ENCODE measurements around the gene CFAP92.
A peak's percentile ranks its signal among the peaks of the same experiment; 100 is the strongest.

The CFAP92 gene

DNA sequence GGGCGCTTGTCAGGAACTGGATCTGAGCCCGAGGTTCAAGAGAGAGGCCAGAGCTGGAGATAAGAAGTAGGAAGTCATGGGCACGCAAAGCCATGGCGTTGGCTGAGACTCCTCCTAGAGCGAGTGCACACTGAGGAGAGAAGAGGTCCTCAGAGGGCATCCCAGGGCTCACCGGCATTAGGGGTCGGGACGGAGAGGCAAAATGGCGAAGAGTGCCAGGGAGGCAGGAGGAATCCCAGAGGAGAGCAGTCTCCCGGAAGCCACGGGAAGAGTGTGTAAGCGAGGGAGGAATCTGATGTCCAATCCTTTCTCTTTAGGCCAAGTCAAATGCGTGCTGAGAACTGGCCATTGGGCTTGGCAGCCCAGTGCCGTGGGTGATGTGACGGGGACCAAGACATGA, 31.2 kb upstream of the CFAP92 start:
- no peak for DNase-seq

DNA sequence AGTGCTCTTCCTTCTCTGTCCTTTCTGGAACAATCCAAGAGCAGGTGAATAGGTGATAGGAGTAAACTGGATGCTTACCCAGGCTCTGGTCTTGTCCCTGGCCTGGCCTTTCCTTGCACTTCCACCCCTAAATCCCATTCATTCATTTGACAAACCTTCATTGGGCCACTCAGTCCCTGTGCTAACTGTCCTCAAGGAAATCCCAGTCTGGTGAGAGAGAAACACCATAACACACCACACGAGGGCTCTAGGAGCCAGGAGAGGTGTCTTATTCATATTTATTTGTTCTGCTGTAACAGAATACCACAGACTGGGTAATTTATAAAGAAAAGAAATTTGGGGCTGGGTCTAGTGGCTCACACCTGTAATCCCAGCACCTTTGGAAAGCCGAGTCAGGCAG, 30.0 kb upstream of the CFAP92 start:
- peak; percentile 63 for DNase-seq

DNA sequence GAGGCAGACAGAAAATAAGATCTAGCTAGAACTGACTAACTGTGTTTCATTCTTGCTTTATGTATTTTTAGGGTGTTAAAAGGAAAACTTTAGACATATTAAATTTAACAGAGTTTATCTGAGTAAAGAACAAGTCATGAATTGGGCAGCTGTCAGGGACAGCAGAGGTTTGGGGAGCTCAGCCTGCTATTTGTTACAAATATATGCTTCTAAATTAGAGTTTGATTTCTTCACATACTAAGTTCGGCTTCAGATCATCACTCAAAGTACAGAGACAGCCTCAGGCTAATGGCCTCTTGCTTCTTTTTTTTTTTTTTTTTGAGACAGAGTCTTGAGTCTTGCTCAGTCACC, 29.1 kb upstream of the CFAP92 start:
- no peak for DNase-seq

DNA sequence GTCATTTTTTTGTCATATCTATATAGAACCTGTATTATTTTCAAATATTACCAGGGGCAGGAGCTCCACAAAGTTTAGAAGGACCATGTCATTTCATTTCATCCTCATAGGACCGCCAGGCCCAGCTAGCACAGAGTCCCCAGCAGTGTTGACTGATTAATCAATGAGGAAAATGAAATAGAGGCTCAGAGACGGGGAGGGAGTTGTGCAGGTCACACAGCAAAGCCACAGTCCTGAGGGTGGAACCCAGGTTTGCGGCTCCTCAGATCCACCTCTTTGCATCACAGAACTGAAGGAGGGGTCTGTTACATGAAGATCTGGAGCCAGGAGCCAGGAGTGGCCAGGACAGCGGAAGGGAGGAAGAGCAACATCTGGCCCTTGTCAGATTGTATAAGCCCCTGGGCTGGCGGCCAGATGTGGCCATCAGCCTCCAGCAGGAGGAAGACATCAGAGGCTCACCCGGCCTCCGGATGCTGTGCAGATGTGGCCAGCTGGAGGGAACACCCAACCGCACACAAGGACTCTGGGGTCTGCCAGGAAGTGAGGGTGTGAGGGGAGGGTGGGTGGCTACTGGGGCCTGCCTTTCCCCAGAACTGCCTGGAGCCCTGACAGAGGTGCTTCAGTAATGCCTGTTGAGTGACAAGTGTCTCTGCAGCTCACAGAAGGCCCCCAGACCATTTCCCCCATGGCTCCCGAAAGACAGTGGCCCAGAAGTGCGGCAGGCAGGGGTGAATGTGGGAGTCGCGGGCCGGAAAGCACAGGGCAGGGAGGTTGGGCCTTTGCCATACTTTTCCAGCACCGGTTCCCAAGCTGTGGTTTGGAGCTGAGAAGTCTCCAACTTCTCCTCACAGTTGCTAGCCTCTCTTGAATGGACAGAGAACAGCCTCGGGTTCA, 28.5 kb upstream of the CFAP92 start:
- DNase-seq = no peak

DNA sequence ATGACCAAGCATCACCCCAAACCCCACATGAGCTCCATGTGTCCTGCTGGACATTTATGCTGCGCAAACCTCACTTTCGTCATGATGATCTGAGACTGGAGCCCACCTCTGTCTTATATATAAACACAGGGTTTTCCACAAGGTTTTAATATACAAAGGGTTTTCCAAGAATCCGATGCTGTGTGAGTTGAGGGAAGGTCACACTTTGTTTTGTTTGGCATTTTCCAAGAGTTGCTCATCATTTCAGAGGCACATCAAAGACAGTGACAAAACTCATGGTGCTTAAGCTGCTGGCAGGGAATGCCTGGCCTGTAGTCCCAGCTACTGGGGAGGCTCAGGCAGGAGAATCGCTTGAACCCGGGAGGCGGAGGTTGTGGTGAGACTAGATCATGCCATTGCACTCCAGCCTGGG, 27.3 kb upstream of the CFAP92 start:
- DNase-seq = no peak

DNA sequence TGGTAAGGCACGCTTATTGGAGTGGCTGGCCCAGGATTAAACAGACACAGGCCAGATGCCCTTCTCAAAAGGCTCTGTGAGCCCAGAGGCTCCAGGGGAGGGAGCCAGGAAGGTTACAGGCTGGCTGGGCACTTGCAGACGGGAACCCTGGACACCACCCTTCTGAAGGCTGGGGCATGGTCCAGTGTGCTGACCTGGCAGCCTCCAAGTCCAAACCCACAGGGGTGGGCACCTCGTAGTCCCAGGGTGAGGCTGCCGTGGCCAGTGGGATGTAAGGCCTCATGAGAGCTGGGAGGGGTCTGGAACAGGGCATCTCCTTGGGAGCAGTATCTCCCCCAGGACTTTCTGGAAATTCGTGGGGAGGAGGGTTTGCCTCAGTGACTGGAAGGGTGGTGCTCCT, 26.8 kb upstream of the CFAP92 start:
- DNase-seq = no peak

DNA sequence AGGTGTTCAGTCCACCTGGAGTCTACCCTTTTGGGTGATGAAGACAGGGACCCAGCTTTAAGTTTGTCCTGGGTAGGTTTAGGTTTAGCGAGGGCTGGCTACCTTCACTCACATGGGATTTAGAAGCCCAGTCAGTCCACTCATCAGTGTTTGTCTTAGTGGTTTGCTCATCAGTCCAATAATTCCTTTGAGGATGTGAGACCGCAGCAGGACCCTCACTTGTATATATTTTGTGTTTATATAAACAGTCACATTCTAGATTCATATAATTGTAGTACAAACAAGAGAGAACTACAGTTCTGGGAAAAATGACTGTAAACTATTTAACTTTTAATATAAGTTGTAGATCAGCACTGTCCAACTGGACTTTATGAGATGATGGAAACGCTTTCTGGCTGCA, 25.4 kb upstream of the CFAP92 start:
- no peak for DNase-seq

DNA sequence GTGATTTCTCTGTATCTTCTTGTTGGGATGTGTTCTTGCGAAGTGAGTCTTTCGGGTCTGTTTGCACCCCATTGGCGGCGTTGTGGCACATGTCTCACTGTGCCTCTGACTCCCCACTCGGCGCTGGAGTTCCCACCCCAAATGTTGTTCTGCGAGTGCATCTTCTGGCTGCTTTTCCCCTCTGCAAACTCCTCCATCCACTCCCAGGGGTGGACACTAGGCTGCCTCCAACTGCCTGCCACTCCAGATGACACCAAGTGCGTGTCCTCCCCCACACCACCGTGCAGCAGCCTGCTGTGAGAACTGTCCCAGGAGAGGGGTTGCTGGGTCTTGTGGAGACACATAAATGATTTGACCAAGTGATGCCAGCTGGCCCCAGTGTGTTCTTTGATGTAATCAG, 24.9 kb upstream of the CFAP92 start:
- no peak for DNase-seq

DNA sequence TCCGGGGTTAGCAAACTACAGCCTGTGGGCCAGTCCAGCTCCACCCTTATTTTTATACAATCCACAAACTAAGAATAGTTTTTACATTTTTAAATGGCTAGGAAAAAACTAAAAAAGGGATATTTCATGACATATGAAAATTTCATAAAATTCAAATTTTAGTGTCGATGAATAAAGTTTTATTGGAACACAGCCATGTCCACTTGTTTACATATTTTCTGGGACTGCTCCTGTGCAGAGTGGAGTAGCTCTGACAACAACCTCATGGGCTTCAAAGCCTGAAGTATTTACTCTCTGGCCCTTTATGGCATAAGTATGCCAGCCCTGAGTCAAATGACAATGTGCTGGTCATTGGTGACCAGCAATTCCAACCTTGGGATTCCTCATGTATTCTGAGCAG, 24.4 kb upstream of the CFAP92 start:
- no peak for DNase-seq

DNA sequence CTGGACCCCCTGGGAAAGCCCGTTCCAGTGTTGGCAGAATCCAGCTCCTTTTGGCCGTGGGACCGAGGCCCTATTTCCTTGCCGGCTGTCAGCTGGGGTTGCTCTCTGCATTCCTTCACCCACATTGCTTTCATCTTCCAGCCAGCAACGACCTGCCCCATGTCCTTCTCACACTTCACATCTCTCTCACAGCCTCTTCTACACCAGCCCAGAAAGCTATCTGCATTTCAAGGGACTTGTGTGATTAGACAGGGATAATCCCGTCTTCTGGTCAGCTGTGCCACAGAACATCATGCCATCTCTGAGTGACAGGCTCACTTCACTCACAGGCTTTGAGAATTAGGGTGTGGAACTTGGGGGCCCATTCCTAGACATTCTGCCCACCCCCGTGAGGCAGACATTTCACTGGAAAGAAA, 23.6 kb upstream of the CFAP92 start:
- no peak for DNase-seq

DNA sequence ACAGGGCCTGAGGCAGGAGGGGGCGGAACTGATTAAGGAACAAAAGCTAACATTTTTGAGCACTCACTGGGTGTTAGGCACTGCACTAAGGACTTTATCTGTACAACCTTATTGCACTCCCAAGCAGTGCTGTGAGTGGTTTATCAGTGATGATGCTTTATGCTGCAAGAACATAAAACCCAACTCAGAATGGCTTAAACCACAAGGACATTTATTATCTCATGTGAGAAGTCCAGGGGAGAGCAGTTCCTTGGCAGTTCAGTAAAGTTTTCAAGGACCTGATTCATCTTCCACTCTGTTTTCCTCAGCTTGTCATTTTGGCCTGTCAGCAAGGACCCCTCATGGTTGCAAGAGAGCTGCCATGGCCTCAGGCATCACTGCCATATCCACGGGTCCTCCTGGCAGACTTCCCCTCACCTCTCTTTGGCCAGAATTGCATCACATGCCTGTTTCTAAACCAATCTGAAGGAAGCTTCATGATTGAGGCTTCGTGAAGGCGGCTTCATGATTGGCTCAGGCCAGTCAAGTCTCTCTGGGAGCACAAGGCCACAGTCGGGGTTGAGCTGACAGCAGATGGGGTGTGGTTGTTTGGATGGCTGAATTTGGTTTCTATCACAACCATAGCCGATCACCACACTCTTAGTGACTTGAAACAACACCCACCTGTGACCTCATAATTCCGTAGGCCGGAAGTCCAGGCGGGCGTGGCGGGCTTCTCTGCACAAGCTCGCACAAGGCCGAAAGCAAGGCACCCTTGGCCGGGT, 23.0 kb upstream of the CFAP92 start:
- peak; percentile 95 for DNase-seq

DNA sequence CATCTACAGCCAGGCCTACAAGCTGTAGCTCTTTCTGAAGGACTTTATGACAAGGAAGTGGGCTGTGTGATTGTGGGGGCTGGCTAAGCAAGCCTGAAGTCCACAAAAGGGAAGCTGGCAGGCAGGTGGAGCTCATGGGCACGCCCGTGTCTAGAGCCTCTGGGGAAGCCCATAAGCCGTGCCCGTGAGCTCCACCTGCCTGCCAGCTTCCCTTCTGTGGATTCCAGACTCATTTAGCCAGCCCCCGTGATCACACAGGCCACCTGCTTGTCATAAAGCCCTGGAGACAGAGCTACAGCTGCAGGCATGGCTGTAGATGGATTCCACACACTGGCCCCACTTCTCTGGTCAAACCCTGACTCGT, 22.5 kb upstream of the CFAP92 start:
- DNase-seq = no peak

DNA sequence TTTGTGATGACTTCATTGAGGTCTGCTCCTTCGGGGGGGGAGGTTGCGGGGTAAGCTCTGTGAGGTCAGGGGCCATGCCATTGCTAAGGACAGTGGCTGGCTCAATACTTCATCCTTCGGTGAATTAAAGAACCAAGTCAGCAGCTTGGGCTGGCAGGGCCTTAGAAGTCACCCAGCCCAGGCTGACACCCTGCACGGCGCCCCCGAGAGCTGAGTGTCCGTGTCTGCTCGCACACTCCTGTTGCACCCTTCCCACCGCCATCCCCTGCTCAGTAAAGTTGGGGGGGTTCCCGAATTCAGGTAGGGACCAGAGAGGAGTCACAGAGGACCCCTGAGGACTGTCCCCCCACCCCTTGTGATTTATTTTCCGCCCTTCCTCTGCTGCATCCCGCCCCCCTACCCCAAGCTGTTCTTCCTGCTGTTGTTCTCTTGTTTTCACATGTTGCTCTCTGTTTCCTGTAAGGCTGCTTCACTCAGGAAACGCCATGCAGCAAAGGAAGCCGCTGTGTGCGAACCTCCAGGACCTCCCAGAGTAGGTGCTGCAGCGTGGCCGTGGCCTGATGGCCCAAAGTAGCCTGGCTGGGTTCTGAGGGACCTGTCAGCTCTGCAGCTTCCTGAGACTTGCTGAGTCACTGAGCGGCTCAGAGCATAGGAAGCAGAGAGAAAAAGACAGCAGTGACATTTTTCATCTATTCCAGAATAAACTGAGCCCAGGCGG, 21.7 kb upstream of the CFAP92 start:
- peak; percentile 70 for DNase-seq

DNA sequence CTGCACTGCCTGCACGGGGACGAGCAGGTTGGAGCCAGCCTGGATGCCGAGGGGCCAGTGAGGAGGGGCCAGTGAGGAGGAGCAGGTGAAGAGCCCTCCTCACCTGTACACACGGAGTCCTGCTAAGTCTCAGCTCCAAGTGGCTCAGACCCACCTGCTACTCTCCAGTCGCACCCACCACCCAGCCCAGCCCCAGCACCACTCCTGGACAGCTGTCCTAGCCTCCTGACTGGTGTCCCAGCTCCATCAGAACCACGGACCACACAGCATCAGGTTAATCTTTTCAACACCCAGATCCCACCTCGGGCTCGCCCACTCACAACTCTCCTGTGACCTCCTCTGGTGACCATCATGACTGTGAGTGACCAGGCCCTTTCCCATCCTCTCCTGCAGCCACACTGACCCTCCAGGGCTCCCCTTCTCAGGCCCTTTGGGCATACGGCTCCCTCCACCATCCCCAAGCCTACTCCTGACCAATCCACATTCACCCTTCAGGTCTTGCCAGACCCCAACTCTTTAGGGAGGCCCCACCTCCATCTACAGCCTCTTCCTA, 21.0 kb upstream of the CFAP92 start:
- no peak for DNase-seq

DNA sequence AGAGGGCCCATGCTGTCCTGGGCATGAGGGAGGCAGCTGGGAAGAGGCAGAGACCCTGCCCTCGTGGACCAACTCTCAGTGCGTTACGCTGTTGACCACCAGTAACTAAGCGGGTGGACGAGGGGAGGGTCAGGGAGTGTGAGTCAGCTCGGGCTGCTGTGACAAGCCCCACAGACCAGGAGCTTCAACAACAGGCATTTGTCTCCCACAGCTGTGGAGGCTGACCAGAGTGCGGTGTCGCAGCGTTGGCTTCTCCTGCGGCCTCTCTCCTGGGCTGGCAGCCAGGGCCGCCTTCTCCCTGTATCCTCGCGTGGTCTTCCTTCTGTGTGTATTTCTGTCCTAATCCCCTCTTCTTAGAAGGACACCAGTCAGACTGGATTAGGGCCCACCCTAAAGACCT, 20.3 kb upstream of the CFAP92 start:
- no peak for DNase-seq

DNA sequence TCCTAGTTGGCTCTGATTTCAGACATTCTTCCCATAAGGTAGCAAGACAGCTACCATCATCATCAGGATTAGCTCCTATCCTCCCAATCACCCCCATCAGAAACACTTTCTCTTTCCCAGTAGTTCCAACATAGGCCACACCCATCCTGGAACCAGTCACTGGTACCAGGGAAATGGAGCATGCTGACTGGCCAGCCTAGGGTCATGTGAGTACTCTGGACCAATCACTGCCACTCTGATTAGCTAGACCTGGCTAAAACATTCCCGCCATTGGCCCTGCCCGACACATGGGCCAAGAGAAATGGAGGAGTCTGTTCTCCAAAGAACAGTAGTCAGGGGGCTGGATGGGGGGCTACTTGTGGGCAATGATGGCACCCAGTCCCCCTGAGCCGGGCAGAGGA, 19.6 kb upstream of the CFAP92 start:
- DNase-seq = no peak

DNA sequence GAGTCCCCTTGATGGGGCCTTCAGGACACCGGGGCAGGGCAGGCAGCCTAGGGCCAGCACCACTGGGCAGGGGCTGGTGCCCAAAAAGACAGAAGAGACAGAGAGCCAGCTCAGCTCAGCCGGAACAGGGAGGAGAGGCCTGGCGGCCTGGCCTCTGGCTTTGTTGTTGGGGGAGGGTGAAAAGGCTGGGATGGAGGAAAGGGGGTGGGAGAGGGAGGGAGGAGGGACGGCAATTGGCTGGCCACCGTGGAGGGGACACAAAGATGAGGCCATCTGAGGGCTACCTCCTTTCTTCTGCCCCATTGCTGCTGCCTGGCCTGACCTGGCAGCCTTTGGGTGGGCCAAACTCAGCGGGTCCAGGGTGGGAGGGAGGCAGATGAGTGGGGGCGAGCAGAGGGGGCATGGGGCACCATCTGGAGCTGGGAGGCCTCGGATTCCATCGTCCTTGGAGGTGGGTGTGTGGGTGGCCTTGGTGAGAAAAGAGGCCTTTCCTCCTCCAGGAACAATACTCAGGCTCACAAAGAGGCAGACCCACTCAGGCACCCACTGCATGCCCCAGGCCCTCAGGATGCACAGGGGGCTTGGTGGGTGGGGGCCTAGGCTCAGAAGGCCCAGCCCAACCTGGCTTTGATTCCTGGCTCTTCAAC, 16.6 kb upstream of the CFAP92 start:
- DNase-seq = no peak

DNA sequence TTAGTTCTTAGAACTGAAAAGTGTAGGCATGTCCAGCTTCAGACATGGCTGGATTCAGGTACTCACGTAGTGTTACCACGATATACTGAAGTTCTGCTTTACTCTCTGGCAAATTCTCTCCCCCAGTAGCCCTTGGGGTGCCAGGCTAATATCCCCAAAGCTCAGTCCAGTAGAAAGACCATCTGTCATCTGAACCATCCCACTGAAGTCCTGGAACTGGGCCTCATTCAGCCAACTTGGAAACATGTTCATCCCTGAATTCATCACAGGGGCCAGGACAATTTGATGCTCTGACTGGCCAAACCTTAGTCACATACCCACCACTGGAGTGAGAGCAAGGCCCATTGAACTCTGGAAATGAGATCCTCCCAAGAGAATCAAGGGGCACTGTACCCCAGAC, 15.4 kb upstream of the CFAP92 start:
- no peak for DNase-seq

DNA sequence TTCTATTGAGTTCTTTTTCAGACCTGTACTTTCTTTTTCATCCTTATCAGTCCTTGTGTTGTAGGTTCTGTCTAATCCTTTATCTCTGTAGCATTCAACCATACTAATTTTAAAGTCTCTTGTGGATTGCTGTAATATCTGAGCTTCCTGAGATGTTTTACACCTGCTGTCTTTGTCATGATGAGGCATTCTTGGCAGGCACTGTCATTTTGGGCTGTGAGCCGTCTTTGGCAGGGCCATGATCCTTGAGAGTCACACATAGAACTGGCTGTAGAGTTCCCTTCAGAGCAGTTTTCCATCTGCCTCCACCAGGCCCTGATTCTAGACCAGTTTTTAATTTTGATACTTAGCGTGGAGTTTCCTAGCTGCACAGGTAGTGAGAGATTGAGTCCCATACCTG, 13.9 kb upstream of the CFAP92 start:
- DNase-seq = no peak

DNA sequence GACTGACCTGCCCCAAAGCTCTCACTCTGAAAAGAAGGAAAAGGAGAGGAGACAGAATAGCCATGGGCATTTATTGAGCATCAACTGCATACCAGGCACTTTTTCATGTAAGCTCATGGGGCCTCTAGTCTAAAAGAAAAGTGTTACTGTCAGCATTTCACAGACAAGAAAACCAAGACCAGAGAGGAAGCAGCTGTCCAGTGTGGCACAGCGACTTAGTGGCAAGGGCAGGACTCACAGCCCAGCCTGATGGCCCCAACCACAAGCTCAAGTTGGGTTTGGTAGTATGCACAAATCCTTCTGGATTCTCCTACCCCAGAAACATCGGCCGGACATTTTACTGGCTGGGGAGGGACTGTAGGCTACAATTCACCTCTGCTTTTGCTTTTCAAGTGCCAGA, 13.0 kb upstream of the CFAP92 start:
- DNase-seq = no peak

DNA sequence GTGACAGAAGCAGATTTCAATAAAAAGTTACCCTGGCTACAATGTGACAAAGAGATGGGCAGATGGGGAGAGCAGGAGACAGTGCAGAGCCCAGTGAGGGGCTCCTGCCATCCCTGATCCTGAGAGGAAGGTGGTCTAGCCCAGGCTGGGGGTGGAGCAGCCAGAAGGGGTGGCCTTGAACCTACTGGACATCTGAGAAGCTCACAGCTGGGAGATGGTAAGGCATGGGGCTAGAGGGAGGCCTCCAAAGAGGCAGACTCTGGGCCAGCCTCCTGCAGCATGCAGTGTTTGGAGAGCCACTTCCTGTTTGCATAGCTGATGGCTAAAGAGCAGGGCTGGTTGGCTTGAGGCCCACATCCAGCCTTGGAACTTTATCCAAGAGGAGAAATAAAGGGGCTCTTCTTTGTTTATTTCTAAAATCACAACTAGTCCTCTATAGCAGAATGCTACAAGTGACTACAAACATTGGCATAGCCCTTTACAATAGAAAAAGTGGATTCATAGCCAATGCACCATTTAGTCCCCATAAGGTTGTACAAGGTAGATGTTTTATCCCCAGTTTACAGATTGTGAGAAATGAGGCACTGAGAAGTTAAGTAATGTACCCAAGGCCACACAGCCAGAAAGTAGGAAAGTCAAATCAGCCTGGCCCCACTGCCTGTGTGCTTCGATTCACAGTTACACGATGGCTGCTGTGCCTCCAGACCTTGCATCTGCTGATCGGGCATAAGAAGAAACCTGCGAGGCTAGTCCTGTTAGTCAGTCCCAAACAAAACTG, 11.8 kb upstream of the CFAP92 start:
- no peak for DNase-seq

DNA sequence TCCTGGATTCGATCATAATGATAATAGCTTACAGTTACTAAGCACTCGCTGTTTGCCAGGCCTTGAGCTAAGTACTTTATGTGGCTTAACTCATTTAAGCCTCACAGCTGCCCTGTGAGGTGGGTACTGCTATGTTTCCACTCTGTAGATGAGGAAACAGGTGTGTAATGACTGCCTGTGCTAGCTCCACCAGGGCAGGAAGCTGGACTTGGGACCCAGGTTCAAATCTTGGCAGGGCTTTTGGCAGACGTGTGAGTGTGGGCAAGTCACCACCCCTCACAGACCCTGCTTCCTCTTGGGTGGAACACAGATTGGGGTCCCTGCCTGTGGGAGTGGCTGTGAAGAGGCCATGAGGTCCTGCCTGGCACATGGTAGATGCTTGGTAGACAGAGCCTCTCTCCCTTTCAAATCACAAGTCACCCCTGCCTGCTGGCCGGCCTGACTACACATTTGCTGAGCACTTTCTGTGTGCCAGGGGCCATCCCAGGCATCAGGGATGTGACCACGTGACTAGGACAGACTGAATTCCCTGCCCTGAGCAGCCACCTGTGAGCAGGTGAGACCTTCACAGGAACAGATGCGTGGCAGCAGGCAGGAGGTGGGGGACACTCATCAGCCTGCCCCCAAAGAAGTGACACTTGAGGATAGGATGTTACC, 10.9 kb upstream of the CFAP92 start:
- no peak for DNase-seq

Measured in hematopoietic multipotent progenitor cell treated with erythropoietin and hydrocortisone succinate and interleukin-3 and kit ligand, for 6 days (in vitro differentiated cells).